GM10248 (cell line): ENCODE data around the gene CHRM5.

Source experiments
- CTCF ChIA-PET: fragments of 300-600 bp; sonication (Branson Sonifier 250); formaldehyde crosslinking; extraction: SDS; loops from one replicate; lab custom pipeline; 2021; ENCODE audit warnings: antibody characterized with exemption; lab: Yijun Ruan, JAX
- POLR2A ChIA-PET: fragments of 350-650 bp; sonication (Branson Sonifier 250); formaldehyde crosslinking; extraction: SDS; loops from one replicate; lab custom pipeline; 2020; ENCODE audit warnings: antibody characterized with exemption; lab: Yijun Ruan, JAX
- DNase-seq: peaks from one replicate; pipeline ENCODE4 v3.0.0; 2012; ENCODE audit errors: extremely low spot score
- TF ChIP-seq, protein P1 (sequence below): IDR thresholded peaks from 2 replicates; pipeline ENCODE4 v1.5.1; 2012; ENCODE audit warnings: mild to moderate bottlenecking, low read depth; ENCODE audit errors: extremely low read depth, missing control alignments, control extremely low read depth

Gene CHRM5

GRCh38 chr15:34054081-34054707, 85.9 kb downstream of the CHRM5 start:
- POLR2A ChIA-PET = no interaction called here
- TF ChIP-seq, protein P1, sequence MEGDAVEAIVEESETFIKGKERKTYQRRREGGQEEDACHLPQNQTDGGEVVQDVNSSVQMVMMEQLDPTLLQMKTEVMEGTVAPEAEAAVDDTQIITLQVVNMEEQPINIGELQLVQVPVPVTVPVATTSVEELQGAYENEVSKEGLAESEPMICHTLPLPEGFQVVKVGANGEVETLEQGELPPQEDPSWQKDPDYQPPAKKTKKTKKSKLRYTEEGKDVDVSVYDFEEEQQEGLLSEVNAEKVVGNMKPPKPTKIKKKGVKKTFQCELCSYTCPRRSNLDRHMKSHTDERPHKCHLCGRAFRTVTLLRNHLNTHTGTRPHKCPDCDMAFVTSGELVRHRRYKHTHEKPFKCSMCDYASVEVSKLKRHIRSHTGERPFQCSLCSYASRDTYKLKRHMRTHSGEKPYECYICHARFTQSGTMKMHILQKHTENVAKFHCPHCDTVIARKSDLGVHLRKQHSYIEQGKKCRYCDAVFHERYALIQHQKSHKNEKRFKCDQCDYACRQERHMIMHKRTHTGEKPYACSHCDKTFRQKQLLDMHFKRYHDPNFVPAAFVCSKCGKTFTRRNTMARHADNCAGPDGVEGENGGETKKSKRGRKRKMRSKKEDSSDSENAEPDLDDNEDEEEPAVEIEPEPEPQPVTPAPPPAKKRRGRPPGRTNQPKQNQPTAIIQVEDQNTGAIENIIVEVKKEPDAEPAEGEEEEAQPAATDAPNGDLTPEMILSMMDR = no peak
- CTCF ChIA-PET = interaction anchor here (1.9 kb wide), 1 partner anchor 10 kb away, joined by 7 read pairs; no protein-coding TSS in a partner anchor

GRCh38 chr15:34055868-34056595, 87.7 kb downstream of the CHRM5 start:
- CTCF ChIA-PET = interaction anchor here (0.9 to 1.9 kb wide), 2 partner anchors 8 to 10 kb away, joined by 3 to 7 read pairs; no protein-coding TSS in a partner anchor
- POLR2A ChIA-PET = no interaction called here
- DNase-seq = no peak

More at GRCh38 chr15:34054081-34054707, 85.9 kb downstream of the CHRM5 start:
- DNase-seq = no peak

GRCh38 chr15:34056911-34057310, 88.6 kb downstream of the CHRM5 start:
- DNase-seq = no peak
- POLR2A ChIA-PET = no interaction called here
- TF ChIP-seq, protein P1 = no peak
- CTCF ChIA-PET = interaction anchor here (0.9 kb wide), 1 partner anchor 11 kb away, joined by 3 read pairs; no protein-coding TSS in a partner anchor

More at GRCh38 chr15:34055868-34056595, 87.7 kb downstream of the CHRM5 start:
- TF ChIP-seq, protein P1 = no peak

GRCh38 chr15:34059476-34059875, 91.2 kb downstream of the CHRM5 start:
- ChIA-PET CTCF (interaction anchor here (1.3 to 2.8 kb wide), 3 partner anchors 8 to 150 kb away, joined by 3 to 19 read pairs (median 3); partner anchors contain the start of gene KATNBL1), POLR2A (no interaction called here)
- no peak for DNase-seq
- TF ChIP-seq, protein P1 = no peak

- POLR2A ChIA-PET = no interaction called here
- no peak for DNase-seq
- TF ChIP-seq, protein P1 = no peak
- CTCF ChIA-PET = interaction anchor here (1.5 to 2.8 kb wide), 2 partner anchors 9 to 149 kb away, joined by 3 to 19 read pairs; partner anchors contain the start of gene KATNBL1
These were observed 91.6 kb downstream of the CHRM5 start for GRCh38 chr15:34059946-34060345.

DNA sequence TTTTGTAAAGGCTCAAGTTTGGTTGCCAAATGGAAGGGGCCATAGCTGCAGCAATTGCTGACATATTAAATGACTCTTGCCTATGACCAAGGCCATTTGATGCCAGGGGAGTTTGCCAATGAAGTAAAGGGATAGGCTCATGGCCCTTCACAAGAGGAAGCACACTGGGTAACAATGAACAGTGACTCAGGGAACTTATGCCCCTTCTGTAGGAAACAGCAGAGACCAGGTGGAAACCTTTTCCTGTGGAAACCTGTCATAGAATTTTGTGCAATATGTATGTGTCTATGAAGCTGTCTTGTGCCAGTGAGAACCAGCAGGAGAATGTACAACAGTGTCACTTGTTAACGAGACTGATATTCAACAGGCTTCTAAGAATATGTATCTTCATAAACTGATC, 96.1 kb downstream of the CHRM5 start:
- ChIA-PET POLR2A (no interaction called here), CTCF (interaction anchor here (1.3 to 4.6 kb wide), 6 partner anchors 9 to 519 kb away, joined by 4 to 52 read pairs (median 6); partner anchors contain the start of genes GOLGA8B and KATNBL1)
- TF ChIP-seq, protein P1 = no peak
- no peak for DNase-seq
